ENCODE measurements around the gene GRK4. TPM values are rescaled to one million over a fixed set of nuclear protein-coding genes. Genes with fewer than 3 reads are reported as not detected.

Gene GRK4
- total RNA-seq, 2 donors from 2014 or later = 6.9 to 9.9 TPM

- H3K36me3 ChIP-seq = no peaks in the 10 kb centered on the region
- H3K4me3 ChIP-seq = no peak overlapping the region
- H3K27me3 ChIP-seq (replicated peaks; ENCODE audit: insufficient read depth) = no peaks in the 10 kb centered on the region
- H3K27ac ChIP-seq = no peak overlapping the region
- H3K9me3 ChIP-seq = no peaks in the 10 kb centered on the region
- DNase-seq (ENCODE audit: low spot score) (no peak), ATAC-seq (ENCODE audit: insufficient number of reproducible peaks, low FRiP score, low read depth) (no peak)
- H3K4me1 ChIP-seq (ENCODE audit: control insufficient read depth in 1 of 2, low read depth in 2 of 2) = no peaks in the 10 kb centered on the region
- TF ChIP-seq CTCF (IDR thresholded peaks at IDR 0.05) = no peak
Measured at GRCh38 chr4:3067473-3068001, 104.2 kb downstream of the GRK4 start.

DNA sequence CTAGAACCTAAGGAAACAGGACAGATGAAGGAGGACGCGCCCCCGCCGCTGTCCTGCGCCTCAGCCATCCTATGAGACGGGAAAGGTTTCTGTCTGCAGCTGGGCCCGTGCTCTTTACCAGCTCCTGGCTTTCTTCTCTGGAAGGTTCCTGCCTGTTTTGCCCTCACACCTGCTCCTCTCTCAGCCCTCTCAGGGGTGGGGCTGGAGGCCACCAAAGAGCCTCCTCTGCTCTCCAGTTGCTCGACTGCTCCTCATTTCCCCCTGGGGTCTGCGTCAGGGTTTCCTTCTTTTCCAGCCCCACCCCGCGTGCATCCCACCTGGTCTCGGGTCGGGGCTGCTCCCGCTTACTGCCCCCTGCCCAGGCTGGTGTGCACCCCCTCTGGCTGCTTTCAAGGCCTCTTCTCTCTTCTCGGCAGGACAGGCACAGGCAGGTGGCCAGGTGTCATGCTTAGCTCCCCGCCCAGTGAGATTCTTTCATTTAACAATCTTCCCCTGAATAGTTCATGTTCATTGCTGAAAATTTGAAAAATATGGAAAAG, 106.4 kb downstream of the GRK4 start:
- H3K36me3 ChIP-seq = no peaks in the 10 kb centered on the region
- no peak overlapping the region for H3K4me3 ChIP-seq
- H3K27ac ChIP-seq = no peak overlapping the region
- peaks cover 0 to 6% of the 10 kb centered on the region in 2 donors for H3K4me1 ChIP-seq (ENCODE audit: control insufficient read depth in 1 of 2, low read depth in 2 of 2)
- H3K27me3 ChIP-seq (replicated peaks; ENCODE audit: insufficient read depth) = no peaks in the 10 kb centered on the region
- DNase-seq (ENCODE audit: low spot score) (no peak), ATAC-seq (ENCODE audit: insufficient number of reproducible peaks, low FRiP score, low read depth) (no peak)
- TF ChIP-seq CTCF (IDR thresholded peaks at IDR 0.05) = no peak
- H3K9me3 ChIP-seq = no peaks in the 10 kb centered on the region

DNA sequence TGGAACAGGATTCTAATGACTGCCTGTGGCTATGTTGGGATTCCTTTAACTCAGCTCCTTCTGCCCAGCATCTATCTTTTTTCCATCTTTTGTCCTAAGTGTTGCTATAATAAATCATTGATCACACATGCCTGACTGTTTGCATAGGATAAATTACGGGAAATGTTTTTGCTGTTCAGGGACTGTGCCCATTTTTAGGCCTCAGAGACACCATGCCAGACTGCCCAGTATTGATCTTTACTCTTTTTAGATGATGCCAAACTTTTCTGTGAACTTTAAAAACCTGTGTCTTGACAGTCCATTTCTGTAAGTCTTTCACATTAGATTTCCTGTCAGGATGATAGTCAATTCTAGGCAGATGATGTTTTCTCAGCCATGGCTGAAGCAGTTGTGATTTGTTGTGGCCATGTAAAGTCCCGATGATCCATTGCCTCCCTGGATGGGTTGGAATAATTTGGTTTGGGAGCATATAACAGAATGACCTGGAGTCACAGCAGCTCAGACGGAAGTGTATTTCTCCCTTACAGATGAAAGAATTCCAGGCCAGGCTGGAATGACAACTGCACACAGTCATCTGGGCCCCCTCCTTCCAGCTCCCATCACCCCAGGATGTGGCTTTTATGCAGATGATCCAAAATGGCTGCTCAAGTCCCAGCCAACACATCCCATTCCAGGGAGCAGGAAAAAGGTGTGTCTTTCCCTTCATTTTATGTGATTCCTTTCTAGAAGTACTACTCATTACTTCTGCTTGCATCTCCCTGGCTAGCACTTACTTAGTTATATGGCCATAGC, 107.5 kb downstream of the GRK4 start:
- Histone ChIP-seq H3K9me3 (no peaks in the 10 kb centered on the region), H3K4me1 (ENCODE audit: control insufficient read depth in 1 of 2, low read depth in 2 of 2) (peaks cover 3 to 10% of the 10 kb centered on the region in 2 donors), H3K27me3 (replicated peaks; ENCODE audit: insufficient read depth) (no peaks in the 10 kb centered on the region), H3K27ac (no peak overlapping the region), H3K36me3 (no peaks in the 10 kb centered on the region), H3K4me3 (no peak overlapping the region)
- no peak for TF ChIP-seq CTCF (IDR thresholded peaks at IDR 0.05)
- ATAC-seq (ENCODE audit: insufficient number of reproducible peaks, low FRiP score, low read depth) = no peak
- no peak for DNase-seq (ENCODE audit: low spot score)

- H3K36me3 ChIP-seq = no peaks in the 10 kb centered on the region
- no peak for DNase-seq (ENCODE audit: low spot score)
- H3K4me3 ChIP-seq = no peak overlapping the region
- H3K9me3 ChIP-seq = no peaks in the 10 kb centered on the region
- no peaks in the 10 kb centered on the region for H3K27me3 ChIP-seq (replicated peaks; ENCODE audit: insufficient read depth)
- peak overlapping the region in 1 of 2 donors; percentile 2 for H3K27ac ChIP-seq
- no peak for ATAC-seq (ENCODE audit: insufficient number of reproducible peaks, low FRiP score, low read depth)
- peaks cover 9 to 16% of the 10 kb centered on the region in 2 donors for H3K4me1 ChIP-seq (ENCODE audit: control insufficient read depth in 1 of 2, low read depth in 2 of 2)
- TF ChIP-seq CTCF (IDR thresholded peaks at IDR 0.05) = no peak
Measured at GRCh38 chr4:3071811-3072210, 108.4 kb downstream of the GRK4 start.

Measured in thoracic aorta (tissue), 2 donors.